Small intestine (tissue), 7 donors: ENCODE measurements around the gene GPR176. TPM values are rescaled to one million over a fixed set of nuclear protein-coding genes. Genes with fewer than 3 reads are reported as not detected.

ENCODE experiments used
- DNase-seq, 2 donors: peaks; one replicate each; pipeline versions ENCODE4 v3.0.0 to v3.0.0-alpha.2; 2013
- FAIRE-seq: peaks from 2 replicates; lab custom pipeline; 2012; peaks lifted over from hg19 to GRCh38; lab: Jason Lieb, UNC
- H3K27ac ChIP-seq, 3 donors: one replicate each; pipeline ENCODE4 v1.5.1; 2013; ENCODE audit warnings: low read length in 2 of 3, mild to moderate bottlenecking in 2 of 3, control low read depth in 1 of 3, inconsistent platforms in 1 of 3, low read depth in 1 of 3, moderate library complexity in 1 of 3
- H3K27me3 ChIP-seq, 3 donors: one replicate each; pipeline ENCODE4 v1.6.1; 2013; ENCODE audit warnings: low read length in 3 of 3, inconsistent platforms in 1 of 3; ENCODE audit not compliant: control insufficient read depth in 3 of 3, insufficient read depth in 3 of 3
- H3K36me3 ChIP-seq, 3 donors: one replicate each; pipeline ENCODE4 v1.6.1; 2013; ENCODE audit warnings: low read length in 3 of 3, inconsistent platforms in 1 of 3, low read depth in 1 of 3, mild to moderate bottlenecking in 1 of 3, moderate library complexity in 1 of 3; ENCODE audit not compliant: control insufficient read depth in 3 of 3, insufficient read depth in 2 of 3
- H3K4me1 ChIP-seq, 3 donors: one replicate each; pipeline ENCODE4 v1.6.1; 2013; ENCODE audit warnings: low read length in 2 of 3, inconsistent platforms in 1 of 3, low read depth in 1 of 3, mild to moderate bottlenecking in 1 of 3, moderate library complexity in 1 of 3; ENCODE audit not compliant: control insufficient read depth in 3 of 3, insufficient read depth in 2 of 3
- H3K4me3 ChIP-seq, 3 donors: one replicate each; pipeline ENCODE4 v1.5.1; 2013; ENCODE audit warnings: low read length in 3 of 3, control low read depth in 1 of 3, inconsistent platforms in 1 of 3, low read depth in 1 of 3, mild to moderate bottlenecking in 1 of 3, moderate library complexity in 1 of 3
- H3K9me3 ChIP-seq, 2 donors: one replicate each; pipeline ENCODE4 v1.6.1; 2013; ENCODE audit warnings: low read depth in 1 of 2, low read length in 1 of 2; ENCODE audit not compliant: control insufficient read depth in 2 of 2, insufficient read depth in 1 of 2
- WGBS, 3 donors: extraction: QIAGEN DNeasy Blood & Tissue Kit; methylation state at CpG; one replicate each; pipeline ENCODE4 v1.1.7; 2013; 5-methylcytosine and 5-hydroxymethylcytosine counted together
- polyA plus RNA-seq, 4 donors: library from polyadenylated mRNA; stranded (reverse) in 3 of 4; unstranded in 1 of 4; fragments of 200-250 nt in 3 of 4; fragments of 120-200 nt in 1 of 4; gene quantifications; one replicate each; pipeline versions ENCODE4 v1.2.1 to v1.2.3, GENCODE V29; 2013
- donor health status: healthy with polysubstance abuse.
- donor health status: control.
- donor health status: control.
- donor health status: Bipolar disorder and iron deficiency.
- donor health status: healthy.

GPR176 gene
- polyA plus RNA-seq, 4 donors, result 0.54 to 3.3 (median 0.87) TPM; not detected in 1

- FAIRE-seq (no peak), DNase-seq (no peak)
- H3K4me3 ChIP-seq, result no peak overlapping the region
- H3K36me3 ChIP-seq, result no peaks in the 10 kb centered on the region
- H3K9me3 ChIP-seq, result no peaks in the 10 kb centered on the region
- no peak overlapping the region for H3K27ac ChIP-seq
- WGBS, 3 donors, result 79 to 97% (median 89%) methylated on average over 1 of the region's 1 CpG
- peaks cover 0 to 3% (median 0%) of the 10 kb centered on the region in 3 donors for H3K27me3 ChIP-seq
- H3K4me1 ChIP-seq, result peaks cover 0 to 2% (median 0%) of the 10 kb centered on the region in 3 donors
Measured at GRCh38 chr15:39850436-39850835, 69.6 kb downstream of the GPR176 start.

- DNase-seq (no peak), FAIRE-seq (no peak)
- no peaks in the 10 kb centered on the region for H3K27me3 ChIP-seq
- 89 to 95% (median 94%) methylated on average over 2 of the region's 2 CpGs for WGBS, 3 donors
- H3K4me3 ChIP-seq, result no peak overlapping the region
- no peaks in the 10 kb centered on the region for H3K9me3 ChIP-seq
- H3K36me3 ChIP-seq, result no peaks in the 10 kb centered on the region
- H3K27ac ChIP-seq, result no peak overlapping the region
- no peaks in the 10 kb centered on the region for H3K4me1 ChIP-seq
Measured at GRCh38 chr15:39846108-39846507, 74.0 kb downstream of the GPR176 start.

- no peaks in the 10 kb centered on the region for H3K4me1 ChIP-seq
- no peaks in the 10 kb centered on the region for H3K27me3 ChIP-seq
- no peak overlapping the region for H3K4me3 ChIP-seq
- no peaks in the 10 kb centered on the region for H3K36me3 ChIP-seq
- FAIRE-seq (no peak), DNase-seq (no peak)
- no peak overlapping the region for H3K27ac ChIP-seq
- no peaks in the 10 kb centered on the region for H3K9me3 ChIP-seq
- 79 to 83% (median 82%) methylated on average over 5 of the region's 5 CpGs for WGBS, 3 donors
Measured at GRCh38 chr15:39845582-39845981, 74.5 kb downstream of the GPR176 start.

- no peak for FAIRE-seq
- H3K27ac ChIP-seq, result no peak overlapping the region
Measured at GRCh38 chr15:39843565-39843964, 76.5 kb downstream of the GPR176 start.

GRCh38 chr15:39837454-39837853 lies 82.6 kb downstream of the GPR176 start:
- Histone ChIP-seq H3K4me3 (no peak overlapping the region), H3K27me3 (no peaks in the 10 kb centered on the region), H3K4me1 (no peaks in the 10 kb centered on the region), H3K27ac (no peak overlapping the region), H3K36me3 (no peaks in the 10 kb centered on the region), H3K9me3 (no peaks in the 10 kb centered on the region)
- DNase-seq (no peak), FAIRE-seq (no peak)
- 97 to 100% (median 98%) methylated on average over 1 of the region's 1 CpG for WGBS, 3 donors

More at GRCh38 chr15:39843565-39843964, 76.5 kb downstream of the GPR176 start:
- no peak overlapping the region for H3K4me3 ChIP-seq
- H3K27me3 ChIP-seq, result no peaks in the 10 kb centered on the region
- no peak for DNase-seq
- WGBS, 3 donors, result 67 to 77% (median 77%) methylated on average over 2 of the region's 2 CpGs
- no peaks in the 10 kb centered on the region for H3K9me3 ChIP-seq
- H3K36me3 ChIP-seq, result no peaks in the 10 kb centered on the region
- H3K4me1 ChIP-seq, result no peaks in the 10 kb centered on the region

- Histone ChIP-seq H3K4me1 (no peaks in the 10 kb centered on the region), H3K4me3 (no peak overlapping the region), H3K27ac (no peak overlapping the region), H3K27me3 (no peaks in the 10 kb centered on the region), H3K9me3 (no peaks in the 10 kb centered on the region), H3K36me3 (no peaks in the 10 kb centered on the region)
- FAIRE-seq (no peak), DNase-seq (no peak)
- whole genome bisulfite sequencing, 3 donors, result 88 to 96% (median 94%) methylated on average over 2 of the region's 2 CpGs
Measured at GRCh38 chr15:39835550-39835949, 84.5 kb downstream of the GPR176 start.

GRCh38 chr15:39834256-39834655 lies 85.8 kb downstream of the GPR176 start:
- FAIRE-seq, result no peak
- Histone ChIP-seq H3K4me3 (no peak overlapping the region), H3K9me3 (no peaks in the 10 kb centered on the region)

GRCh38 chr15:39833515-39833981 lies 86.5 kb downstream of the GPR176 start:
- DNase-seq, result no peak
- no peaks in the 10 kb centered on the region for H3K4me1 ChIP-seq
- H3K4me3 ChIP-seq, result no peak overlapping the region
- H3K27ac ChIP-seq, result no peak overlapping the region
- H3K9me3 ChIP-seq, result no peaks in the 10 kb centered on the region
- no peaks in the 10 kb centered on the region for H3K27me3 ChIP-seq
- WGBS, 3 donors, result 87 to 93% (median 91%) methylated on average over 3 of the region's 3 CpGs
- no peak for FAIRE-seq
- H3K36me3 ChIP-seq, result no peaks in the 10 kb centered on the region

More at GRCh38 chr15:39834256-39834655, 85.8 kb downstream of the GPR176 start:
- DNase-seq, result no peak
- H3K27ac ChIP-seq, result no peak overlapping the region
- H3K27me3 ChIP-seq, result no peaks in the 10 kb centered on the region
- H3K4me1 ChIP-seq, result no peaks in the 10 kb centered on the region
- no peaks in the 10 kb centered on the region for H3K36me3 ChIP-seq

GRCh38 chr15:39830166-39830565 lies 89.9 kb downstream of the GPR176 start:
- no peak overlapping the region for H3K4me3 ChIP-seq
- H3K36me3 ChIP-seq, result no peaks in the 10 kb centered on the region
- WGBS, 3 donors, result 12 to 23% (median 14%) methylated on average over 1 of the region's 1 CpG
- FAIRE-seq (no peak), DNase-seq (no peak)
- H3K27me3 ChIP-seq, result no peaks in the 10 kb centered on the region
- H3K9me3 ChIP-seq, result no peaks in the 10 kb centered on the region
- no peaks in the 10 kb centered on the region for H3K4me1 ChIP-seq
- no peak overlapping the region for H3K27ac ChIP-seq
